ENCODE results near the gene SH3BGR.

Gene SH3BGR

DNA sequence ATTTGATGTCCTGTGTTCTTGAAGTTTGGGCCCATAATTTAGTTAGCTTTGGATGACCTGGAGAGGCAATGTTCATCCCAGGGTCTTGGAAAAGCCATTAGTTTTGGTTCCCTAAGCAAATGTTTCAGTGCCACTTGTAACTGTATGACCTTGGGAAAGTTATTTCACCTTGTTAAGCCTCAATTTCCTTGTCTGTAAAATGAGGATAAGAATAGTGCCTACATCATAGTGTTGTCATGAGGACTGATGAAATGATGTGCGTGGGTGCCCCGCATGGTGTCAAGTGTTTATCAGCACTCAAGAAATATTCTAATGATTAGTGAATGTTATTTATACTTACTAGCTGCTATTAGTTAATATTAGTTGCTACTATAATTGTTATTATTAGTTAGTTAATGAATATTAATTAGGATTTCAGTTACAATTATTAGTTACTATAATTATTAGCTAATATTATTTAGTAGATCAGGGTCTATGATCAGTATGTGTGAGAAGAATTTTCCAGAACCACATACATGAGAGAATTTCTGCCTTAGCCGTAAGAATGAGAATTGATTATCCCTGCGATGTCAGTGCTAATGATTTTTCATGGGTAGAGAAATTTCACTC, 1.9 kb downstream of the SH3BGR start:
- Histone ChIP-seq H3K36me3 (no peaks in the 10 kb centered on the region), H3K27me3 (no peaks in the 10 kb centered on the region), H3K9me3 (no peaks in the 10 kb centered on the region), H3K4me1 (peaks cover 0 to 32% (median 5%) of the 10 kb centered on the region in 4 donors), H3K27ac (peak overlapping the region; percentile 67 to 70), H3K4me3 (peak overlapping the region in 1 of 2 donors; percentile 49)
- intact Hi-C loops (cut with DNase I; ENCODE audit: low total_unique reads) = no loop called here
- TF ChIP-seq, protein P1, sequence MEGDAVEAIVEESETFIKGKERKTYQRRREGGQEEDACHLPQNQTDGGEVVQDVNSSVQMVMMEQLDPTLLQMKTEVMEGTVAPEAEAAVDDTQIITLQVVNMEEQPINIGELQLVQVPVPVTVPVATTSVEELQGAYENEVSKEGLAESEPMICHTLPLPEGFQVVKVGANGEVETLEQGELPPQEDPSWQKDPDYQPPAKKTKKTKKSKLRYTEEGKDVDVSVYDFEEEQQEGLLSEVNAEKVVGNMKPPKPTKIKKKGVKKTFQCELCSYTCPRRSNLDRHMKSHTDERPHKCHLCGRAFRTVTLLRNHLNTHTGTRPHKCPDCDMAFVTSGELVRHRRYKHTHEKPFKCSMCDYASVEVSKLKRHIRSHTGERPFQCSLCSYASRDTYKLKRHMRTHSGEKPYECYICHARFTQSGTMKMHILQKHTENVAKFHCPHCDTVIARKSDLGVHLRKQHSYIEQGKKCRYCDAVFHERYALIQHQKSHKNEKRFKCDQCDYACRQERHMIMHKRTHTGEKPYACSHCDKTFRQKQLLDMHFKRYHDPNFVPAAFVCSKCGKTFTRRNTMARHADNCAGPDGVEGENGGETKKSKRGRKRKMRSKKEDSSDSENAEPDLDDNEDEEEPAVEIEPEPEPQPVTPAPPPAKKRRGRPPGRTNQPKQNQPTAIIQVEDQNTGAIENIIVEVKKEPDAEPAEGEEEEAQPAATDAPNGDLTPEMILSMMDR (IDR thresholded peaks at IDR 0.05) = no peak
- no peak for DNase-seq

DNA sequence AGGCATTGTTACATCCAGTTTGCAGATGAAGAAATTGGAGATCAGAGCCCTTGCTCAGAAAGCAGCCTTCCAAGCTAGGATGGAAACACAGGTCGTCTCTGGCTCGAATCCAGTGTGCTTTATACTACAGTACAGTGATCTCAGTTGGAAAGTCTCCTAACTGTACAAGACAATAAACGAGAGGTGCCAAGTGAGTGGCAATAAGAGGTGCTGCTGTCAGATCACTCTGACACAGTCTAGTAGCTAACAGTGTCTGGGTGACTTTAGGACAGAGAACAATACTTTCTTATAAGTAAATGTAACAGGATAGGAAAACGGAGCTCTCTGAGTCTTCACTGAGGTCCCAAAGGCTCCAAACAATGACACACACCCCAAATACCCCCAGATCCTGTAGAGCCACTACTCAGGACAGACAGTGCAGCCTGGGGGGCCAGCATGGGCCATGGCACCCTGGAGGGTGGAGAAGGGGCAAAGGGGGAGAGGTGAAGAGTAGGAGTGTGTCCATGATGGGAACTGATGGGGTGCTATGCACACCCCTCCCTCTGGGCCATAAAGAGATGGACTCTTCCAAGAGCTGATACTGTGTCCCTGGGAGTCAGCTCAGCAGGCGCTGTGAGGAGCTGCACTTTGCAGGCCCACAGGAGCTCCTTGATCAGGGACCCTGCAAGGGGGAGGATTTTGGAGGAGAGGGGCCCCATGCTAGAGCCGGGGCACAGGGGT, 3.3 kb downstream of the SH3BGR start:
- intact Hi-C loops (cut with DNase I; ENCODE audit: low total_unique reads) = no loop called here
- no peak for DNase-seq
- no peaks in the 10 kb centered on the region for H3K36me3 ChIP-seq
- TF ChIP-seq, protein P1 (IDR thresholded peaks at IDR 0.05) = no peak
- peak overlapping the region in 1 of 2 donors; percentile 4 for H3K27ac ChIP-seq
- peaks cover 0 to 32% (median 5%) of the 10 kb centered on the region in 4 donors for H3K4me1 ChIP-seq
- H3K27me3 ChIP-seq = no peaks in the 10 kb centered on the region
- H3K4me3 ChIP-seq = no peak overlapping the region
- H3K9me3 ChIP-seq = no peaks in the 10 kb centered on the region

DNA sequence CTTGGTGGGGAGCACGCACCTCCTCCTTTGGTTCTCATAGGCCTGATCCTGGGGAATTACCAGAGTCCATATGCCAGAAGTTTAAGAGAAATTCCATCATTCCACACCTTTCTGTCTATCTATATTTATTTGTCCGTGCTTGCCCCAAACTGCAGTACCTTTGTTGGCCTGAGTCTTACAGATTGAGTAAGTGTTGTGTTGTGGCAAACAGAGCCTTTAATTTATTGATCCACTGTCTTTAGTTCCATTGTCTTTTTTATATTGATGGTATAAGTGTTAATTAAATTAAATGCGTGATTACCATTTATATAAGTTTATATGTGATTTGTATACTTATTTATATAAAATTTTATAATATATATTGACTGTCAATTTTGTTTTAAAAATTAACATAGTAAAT, 4.9 kb downstream of the SH3BGR start:
- Histone ChIP-seq H3K36me3 (no peaks in the 10 kb centered on the region), H3K27me3 (no peaks in the 10 kb centered on the region), H3K27ac (peak overlapping the region; percentile 4 to 51), H3K4me3 (peak overlapping the region in 1 of 2 donors; percentile 17), H3K9me3 (no peaks in the 10 kb centered on the region), H3K4me1 (peaks cover 0 to 23% (median 5%) of the 10 kb centered on the region in 4 donors)
- DNase-seq = no peak
- intact Hi-C loops (cut with DNase I; ENCODE audit: low total_unique reads) = no loop called here
- TF ChIP-seq, protein P1 (IDR thresholded peaks at IDR 0.05) = peak; percentile 8 to 18

DNA sequence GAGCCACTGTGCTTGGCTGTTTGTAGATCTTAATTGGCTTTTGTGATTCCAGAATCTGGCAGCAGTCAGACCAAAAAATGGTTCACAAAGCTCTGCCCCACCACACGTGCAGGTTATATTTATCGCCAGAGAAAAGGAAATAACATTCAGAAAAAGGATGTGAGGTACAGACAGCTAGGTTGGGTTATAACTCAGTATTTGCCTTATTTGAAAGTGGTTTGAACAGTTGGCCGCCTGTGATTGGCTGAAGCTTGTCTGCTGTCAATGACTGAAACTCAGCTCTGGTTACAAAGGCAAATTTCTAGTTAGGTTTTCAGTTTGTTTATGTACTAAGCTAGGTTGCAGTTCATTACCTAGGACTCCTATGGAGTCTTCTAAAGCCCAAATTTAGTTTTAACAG, 9.6 kb downstream of the SH3BGR start:
- H3K36me3 ChIP-seq = peaks cover 0 to 3% (median 0%) of the 10 kb centered on the region in 3 donors
- peaks cover 0 to 3% (median 0%) of the 10 kb centered on the region in 4 donors for H3K4me1 ChIP-seq
- no peak overlapping the region for H3K27ac ChIP-seq
- TF ChIP-seq, protein P1 (IDR thresholded peaks at IDR 0.05) = no peak
- no peak overlapping the region for H3K4me3 ChIP-seq
- H3K27me3 ChIP-seq = no peaks in the 10 kb centered on the region
- no peak for DNase-seq
- intact Hi-C loops (cut with DNase I; ENCODE audit: low total_unique reads) = no loop called here
- no peaks in the 10 kb centered on the region for H3K9me3 ChIP-seq

DNA sequence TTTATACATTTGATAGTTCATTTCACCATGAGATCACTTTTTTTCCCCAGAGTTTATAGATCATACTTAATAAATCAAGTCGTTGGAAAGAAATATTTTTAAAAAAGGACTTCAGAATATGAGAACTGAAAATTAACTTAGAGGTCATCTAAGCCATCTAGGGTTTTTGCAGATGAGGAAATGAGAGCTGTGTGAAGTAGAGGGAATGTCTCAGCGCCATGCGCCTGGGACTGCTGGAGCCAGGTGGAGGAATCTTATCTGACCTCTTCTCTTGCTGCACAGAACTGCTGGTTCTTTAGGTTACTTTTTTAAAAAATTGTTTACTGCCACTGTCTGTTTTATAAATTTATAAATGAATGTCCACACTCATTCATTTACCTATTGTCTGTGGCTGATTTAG, 11.5 kb downstream of the SH3BGR start:
- H3K4me3 ChIP-seq = no peak overlapping the region
- intact Hi-C loops (cut with DNase I; ENCODE audit: low total_unique reads) = no loop called here
- H3K27ac ChIP-seq = no peak overlapping the region
- DNase-seq = no peak
- peaks cover 0 to 5% (median 3%) of the 10 kb centered on the region in 3 donors for H3K36me3 ChIP-seq
- TF ChIP-seq, protein P1 (IDR thresholded peaks at IDR 0.05) = no peak
- H3K27me3 ChIP-seq = no peaks in the 10 kb centered on the region
- H3K9me3 ChIP-seq = no peaks in the 10 kb centered on the region
- H3K4me1 ChIP-seq = no peaks in the 10 kb centered on the region

All from tibial artery (tissue), 4 donors.